NCI-H526 (cell line): ENCODE measurements around the gene SOX15.
A peak's percentile ranks its signal among the peaks of the same experiment; 100 is the strongest.
"Not testable (repeated sequence)": the region's sequence is repeated elsewhere in the genome, so short reads cannot be mapped to it uniquely, and the experiment has no call there.

Experiments
- DNase-seq, 2 experiments: peaks; one replicate each; lab custom pipeline; 2025; lab: John Stamatoyannopoulos, UW

The SOX15 gene

DNA sequence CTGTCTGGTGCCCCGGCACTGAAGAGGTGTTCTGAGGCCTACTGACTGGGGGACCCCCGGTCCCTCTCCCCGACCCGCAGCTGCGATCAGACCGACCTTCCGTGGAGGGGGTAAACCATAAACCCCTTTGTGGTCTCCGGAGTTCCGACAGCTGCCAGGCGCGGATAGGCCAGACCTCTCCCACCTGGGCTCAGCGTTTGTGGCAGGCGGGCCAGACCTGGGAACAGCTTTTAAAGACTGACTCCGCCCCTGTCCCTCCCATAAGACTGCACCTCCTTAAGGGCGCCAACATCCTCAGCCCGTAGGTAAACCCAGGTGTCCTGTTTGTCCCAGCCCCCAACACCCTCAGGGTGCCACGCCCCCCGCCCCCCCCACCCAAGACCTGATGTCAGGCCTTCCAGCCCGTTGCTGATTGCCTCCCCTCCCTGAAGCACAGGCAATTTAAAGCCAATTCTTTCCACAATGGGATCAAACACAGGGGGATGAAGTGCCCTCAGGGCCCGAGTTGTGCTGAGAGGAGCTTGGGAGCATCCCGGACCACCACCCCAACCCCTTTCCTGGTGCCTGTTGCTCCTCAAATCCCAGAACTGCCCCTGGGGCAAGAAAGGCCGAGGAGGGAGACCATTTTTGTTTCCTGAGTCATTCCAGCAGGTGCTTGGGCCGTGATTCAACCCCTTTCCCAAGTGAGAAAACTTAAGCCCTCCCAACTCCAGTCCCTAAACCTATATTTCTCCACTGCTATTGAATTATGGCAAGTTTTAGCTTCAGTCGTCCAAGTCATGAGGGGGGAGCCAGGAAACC lies at the start of gene SOX15:
SOX15 (minus strand) TSS at position 204 of the 801 bp plus-strand sequence. CDS start 418 bp downstream, outside the sequence.
- peak in 1 of 2 experiments; percentile 35 for DNase-seq

DNA sequence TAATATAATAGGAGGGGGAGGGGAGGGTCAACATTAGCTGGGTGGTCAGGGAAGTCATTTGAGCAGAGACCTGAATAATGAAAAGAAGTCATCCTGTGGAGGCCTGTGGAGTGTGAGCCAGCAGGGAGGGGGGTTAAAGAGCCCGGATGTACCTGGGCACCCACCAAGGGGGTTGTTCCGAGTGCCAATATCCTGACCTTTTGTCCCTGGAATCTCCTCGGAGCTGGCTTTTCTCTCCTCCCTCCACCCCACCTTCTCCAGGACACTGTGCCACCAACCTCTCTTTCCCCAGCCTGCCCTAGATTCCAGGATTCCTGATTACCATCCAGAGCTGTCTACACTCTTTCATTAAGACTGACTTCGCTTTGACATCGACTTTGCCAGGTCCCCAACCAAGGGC lies 46.3 kb upstream of the SOX15 start:
- no peak for DNase-seq

DNA sequence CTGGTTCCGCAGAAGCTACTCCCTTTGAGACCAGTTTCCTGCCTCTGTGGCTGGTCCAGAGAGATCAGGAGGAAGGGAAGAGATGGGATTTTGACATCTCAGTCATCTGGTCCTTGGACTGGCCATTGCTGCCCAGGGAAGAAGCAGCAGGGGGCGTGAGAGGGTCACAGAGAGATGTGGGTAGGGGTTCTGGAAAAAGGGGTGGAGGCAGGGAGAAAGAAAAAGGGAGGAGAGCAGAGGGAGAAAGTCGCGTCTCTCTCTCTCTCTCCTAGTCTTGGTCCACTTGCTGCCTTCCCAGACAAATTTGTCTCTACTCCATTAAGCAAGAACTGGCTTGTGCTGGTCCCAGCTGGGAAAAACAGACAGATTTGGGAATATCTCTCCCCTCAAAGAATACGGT lies 44.5 kb upstream of the SOX15 start:
- DNase-seq, result peak in 1 of 2 experiments; percentile 48

DNA sequence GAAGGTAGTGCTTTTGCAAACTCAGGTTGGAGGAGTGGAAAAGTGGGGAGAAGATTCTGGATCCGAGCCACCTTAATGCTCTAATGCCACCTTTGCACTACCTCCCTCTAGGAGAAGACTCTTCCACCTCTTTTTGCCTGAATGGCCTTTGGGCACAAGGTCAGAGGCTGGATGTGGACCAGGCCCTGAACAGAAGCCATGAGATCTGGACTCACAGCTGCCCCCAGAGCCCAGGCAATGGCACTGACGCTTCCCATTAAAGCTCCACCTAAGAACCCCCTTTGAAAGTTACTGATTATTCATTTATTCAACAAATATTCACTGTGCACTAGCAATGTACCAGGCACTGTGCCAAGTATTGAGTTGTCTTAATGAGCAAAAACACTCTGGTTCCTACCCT lies 43.2 kb upstream of the SOX15 start:
- DNase-seq, result no peak

DNA sequence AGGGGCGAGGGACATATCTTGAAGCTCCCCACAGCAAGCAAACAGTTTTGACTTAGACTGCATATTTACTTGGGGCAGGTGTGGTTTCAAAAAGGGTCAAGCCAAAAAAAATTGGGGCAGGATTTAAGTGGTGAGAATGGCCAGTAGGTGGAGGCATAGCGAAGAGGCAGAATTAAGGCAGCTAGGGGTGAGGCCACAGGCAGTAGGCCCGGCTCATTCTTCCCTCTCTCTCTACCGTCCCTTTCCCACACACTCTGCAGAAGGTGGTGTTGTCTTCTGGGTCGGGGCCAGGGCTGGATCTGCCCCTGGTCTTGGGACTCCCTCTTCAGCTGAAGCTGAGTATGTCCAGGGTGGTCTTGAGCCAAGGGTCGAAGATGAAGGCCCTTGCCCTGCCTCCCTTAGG lies 42.6 kb upstream of the SOX15 start:
- peak in 1 of 2 experiments; percentile 20 for DNase-seq

DNA sequence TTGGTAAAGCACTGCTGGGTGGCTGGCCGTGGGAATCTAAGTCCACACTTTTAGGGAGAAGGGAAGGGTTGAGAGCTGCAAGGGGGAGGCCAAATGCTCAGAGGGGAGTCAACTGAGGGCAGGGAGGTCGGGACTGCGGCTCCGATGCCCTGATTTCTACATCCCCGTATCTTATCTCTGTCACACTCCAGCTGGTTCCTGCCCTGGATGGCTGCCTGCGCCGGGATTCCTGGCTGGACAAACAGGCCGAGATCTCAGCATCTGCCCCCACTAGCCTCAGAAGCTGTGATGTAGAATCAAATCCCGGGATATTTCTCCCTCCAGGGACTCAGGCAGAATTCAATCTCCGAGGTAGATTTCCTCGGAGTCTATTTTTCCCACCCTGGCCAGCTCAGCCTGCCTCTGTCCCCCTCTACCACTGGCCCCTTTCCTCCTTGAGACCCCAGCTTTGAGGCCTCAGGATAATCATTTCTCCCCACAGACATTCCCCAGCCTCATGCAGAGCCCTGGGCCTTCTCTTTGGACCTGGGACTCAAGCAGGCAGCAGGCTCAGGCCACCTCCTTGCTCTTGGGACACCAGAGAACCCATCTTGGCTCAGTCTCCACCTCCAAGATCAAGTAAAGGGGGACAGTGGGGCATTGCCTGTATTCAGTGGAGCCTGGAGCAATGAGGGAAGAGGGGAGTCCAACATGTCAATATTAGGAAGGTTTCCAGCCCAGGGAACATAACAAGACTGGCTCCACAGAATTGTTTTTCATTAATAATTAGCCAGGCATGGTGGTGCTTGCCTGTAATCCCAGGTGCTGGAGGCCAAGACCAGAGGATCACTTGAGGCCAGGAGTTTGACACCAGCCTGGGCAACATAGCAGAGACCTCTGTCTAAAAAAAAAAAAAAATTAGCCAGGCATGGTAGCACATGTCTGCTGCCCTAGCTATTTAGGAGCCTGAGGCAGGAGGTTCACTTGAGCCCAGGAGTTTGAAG lies 41.8 kb upstream of the SOX15 start:
- no peak for DNase-seq

DNA sequence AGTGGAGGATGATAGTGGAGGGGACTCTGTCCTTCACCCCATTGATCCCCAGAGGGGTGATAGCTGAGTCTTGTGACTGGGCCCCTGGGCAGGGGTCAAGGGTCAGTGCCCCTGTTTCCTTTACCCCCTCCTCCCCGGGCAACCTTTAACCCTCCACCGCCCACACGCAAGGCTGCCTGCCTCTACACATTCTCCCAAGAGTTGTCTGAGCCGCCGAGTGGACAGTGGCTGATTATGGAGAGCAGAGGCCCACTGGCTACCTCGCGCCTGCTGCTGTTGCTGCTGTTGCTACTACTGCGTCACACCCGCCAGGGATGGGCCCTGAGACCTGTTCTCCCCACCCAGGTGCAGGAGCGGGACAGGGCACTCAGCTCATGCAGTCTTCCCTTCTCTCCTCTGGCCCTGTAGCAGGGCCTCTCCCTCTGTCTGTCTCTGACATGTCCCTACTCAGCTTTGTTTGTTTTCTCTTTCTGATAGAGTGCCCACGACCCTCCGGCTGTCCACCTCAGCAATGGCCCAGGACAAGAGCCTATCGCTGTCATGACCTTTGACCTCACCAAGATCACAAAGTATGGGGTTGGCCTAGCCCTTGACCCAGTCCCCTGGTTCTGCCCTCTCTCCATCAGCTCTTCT lies 40.2 kb upstream of the SOX15 start, which contains the start of gene SHBG:
SHBG (plus strand) TSS at position 197 of the 633 bp plus-strand sequence; CDS start at position 235, 38 bp downstream.
- DNase-seq, result no peak

DNA sequence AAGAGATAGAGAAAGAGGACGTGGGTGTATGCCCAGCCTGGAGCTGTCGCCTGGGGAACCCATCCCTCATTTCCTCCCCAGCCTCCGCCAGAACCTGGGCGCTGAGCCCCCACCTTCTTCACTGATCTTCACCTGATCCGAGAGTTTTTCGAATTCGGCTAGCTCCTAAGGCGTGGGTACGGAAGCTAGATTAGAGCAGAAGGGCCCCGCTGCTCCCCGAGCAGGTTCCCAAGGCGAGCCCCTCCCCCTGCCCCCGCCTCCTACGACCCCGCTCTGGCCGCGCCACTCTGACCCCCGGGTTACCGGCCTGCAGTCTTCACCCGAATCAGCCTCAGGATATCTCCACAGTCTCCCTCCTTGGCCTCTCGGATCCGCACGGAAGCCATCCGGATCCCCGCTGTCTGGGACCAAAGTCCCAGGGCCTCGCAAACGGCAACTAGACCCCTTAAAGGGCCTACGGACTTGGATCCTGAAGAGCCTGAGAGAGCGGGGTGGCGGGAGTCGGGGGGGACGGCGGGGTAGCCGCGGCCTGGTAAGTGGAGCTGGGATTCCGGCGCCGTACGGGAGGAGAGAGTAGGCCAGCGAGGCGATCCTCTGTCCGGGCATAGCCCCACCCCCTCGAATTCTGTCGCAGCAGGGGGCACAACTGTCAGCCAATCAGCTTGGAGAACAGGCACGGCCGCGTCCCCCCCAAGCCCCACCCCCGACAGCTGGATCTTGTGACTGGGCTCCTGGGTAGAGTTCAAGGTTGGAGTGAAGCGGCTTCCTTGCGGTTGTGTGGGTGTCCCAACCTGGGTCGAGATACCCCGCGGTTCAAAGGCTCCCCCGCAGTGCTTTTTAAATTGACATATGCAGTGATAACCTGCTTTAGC lies 37.6 kb upstream of the SOX15 start, which contains the start of gene SAT2:
SAT2 (minus strand) TSS at position 572 of the 872 bp plus-strand sequence; CDS start at position 386, 186 bp downstream.
- peak; percentile 43 to 84 for DNase-seq

DNA sequence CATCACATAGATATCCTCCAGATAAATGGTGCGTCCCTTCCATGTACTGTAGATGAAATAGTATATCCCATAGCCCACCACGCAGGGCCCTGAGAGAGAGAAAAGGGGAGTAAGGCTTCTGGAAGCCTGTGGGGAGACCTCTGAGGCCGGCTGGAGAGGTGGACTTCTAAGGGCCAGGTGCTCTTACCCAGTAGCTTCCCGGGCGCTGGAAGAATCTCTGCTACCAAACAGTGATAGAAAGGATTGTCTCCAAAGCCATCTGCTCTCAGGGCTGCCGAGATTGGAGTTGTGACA lies 37.0 kb upstream of the SOX15 start:
- DNase-seq, result no peak

DNA sequence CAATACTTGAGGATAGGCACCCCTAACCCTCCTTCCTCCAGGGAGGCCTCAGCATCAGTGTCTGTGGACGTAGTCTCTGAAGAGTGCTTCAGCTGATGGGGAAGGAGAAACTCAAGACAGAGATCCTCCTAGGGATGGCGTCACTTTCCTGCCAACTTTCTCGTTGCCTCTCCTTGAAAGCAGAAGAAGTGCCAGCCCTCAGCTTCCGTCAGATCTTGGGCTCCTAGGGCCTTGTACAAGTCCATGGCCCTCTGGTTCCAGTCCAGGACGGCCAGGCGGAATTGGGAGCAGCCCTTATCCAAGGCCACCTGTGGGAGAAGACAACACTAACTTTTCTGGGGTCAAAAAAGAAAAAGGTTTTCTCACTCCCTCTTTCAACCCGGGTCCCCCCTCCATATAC lies 36.4 kb upstream of the SOX15 start:
- DNase-seq, result no peak

DNA sequence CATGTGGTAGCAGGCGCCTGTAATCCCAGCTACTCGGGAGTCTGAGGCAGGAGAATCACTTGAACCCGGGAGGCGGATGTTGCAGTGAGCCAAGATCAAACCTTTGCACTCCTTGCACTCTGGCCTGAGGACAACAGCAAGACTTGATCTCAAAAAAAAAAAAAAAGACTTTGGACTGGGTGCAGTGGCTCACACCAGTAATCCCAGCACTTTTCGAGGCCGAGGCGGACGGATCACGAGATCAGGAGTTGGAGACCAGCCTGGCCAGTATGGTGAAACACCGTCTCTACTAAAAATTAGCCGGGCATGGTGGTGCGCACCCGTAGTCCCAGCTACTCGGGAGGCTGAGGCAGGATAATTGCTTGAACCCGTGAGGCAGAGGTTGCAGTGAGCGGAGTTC lies 35.9 kb upstream of the SOX15 start:
- not testable (repeated sequence) for DNase-seq

DNA sequence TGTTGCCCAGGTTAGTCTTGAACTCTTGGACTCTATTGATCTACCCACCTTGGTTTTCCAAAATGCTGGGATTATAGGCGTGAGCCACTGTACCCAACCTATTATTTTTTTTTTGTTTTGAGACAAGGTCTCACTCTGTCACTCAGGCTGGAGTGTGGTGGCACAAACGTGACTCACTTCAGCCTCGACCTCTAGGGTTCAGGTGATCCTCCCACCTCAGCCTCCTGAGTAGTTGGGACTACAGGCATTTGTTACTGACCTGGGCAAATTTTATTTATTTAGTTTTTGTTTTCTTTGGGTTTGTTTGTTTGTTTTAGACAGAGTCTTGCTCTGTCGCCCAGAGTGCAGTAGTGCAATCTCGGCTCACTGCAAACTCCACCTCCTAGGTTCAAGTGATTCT lies 33.8 kb upstream of the SOX15 start:
- DNase-seq, result no peak

DNA sequence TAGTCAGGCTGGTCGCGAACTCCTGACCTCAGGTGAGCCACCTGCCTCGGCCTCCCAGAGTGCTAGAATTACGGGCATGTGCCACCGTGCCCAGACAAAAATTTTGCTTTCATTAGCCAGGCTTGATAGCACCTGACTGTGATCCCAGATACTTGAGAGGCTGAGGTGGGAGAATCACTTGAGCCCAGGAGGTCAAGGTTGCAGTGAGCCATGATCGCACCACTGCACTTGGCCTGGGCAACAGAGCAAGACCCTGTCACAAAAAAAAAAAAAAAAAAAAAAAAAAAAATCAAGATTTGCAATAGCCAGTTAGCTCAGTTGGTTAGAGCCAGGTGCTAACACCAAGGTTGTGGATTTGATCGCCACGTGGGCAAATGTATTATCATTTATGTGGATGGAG lies 30.9 kb upstream of the SOX15 start:
- DNase-seq, result no peak

DNA sequence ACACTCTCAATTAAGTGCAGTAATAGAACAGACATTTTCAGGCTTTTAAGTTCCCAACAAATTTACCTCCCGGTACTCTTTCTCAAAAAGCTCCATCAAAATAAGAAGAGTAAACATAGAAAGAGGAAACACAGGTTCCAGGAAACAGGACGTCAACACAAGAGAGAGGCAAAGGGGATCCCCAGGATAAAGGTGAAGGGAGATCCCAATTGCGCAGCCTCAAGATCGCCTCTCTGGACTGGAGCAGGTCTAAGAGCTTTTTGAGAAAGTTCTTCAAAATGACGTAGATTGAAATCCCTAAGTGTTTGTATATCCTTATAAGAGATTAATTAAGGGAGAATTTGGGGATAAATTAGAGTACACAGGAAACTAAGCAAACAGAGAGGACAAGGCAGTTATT lies 28.7 kb upstream of the SOX15 start:
- DNase-seq, result no peak

DNA sequence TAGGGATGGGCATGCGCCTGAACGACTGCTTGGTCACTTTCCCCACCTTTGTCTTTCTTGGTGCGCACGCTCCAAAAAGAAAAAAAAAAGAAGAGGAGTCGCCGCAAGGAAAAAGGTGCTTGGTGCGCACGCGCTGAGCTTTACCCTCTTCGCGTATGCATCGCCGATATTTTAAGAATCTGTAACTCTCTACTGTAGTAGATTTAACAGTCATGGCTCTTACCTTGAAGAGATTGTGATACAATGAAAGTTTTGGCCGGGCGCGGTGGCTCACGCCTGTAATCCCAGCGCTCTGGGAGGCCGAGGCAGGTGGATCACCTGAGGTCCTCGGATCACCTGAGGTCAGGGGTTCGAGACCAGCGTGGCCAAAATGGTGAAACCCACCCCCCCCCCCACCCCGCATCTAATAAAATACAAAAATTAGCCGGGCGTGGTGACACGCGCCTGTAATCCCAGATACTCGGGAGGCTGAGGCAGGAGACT lies 25.4 kb upstream of the SOX15 start:
- DNase-seq, result no peak

DNA sequence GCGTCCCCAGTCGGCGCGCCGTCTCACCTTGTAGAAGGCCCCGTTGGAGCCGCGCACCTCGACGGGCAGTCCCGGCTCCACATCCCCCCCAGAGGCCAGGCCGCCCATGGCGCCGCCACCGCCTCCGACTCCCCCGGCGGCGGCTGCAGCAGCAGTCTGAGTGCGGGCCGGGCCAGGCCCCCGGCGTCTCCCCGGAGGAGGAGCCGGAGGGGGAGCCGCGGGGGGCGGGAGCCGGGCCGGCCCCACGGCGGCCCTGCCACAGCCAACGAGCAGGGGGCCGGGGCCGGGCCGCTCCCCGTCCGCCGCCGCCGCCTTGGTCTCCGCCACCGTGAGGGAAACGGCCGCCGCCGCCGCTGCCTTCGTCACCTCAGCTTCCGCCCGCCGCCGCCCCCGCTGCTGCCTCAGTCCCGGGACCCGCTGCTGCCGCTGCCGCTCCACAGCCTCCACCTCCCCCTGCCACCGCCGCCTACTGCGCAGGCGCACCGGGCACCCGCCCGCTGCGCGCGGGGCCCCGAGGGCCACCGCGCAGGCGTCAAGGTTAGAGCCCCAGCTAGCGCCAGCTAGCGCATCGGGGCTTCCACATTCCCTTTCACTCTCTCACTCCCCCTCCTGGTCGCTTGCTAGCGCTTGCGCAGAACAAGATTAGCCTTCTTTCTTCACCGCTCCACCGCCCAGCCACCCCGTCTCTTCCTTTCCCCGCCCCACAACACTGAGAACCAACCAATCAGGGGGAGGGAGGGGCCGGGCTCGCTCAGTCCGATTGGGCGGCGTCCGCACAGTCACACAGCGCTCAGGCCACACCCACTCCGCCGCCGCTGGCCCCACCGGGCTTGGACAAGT lies 24.8 kb upstream of the SOX15 start, which contains the start of gene FXR2:
FXR2 (minus strand) TSS at position 473 of the 840 bp plus-strand sequence; CDS start at position 108, 365 bp downstream.
- DNase-seq, result peak; percentile 98

DNA sequence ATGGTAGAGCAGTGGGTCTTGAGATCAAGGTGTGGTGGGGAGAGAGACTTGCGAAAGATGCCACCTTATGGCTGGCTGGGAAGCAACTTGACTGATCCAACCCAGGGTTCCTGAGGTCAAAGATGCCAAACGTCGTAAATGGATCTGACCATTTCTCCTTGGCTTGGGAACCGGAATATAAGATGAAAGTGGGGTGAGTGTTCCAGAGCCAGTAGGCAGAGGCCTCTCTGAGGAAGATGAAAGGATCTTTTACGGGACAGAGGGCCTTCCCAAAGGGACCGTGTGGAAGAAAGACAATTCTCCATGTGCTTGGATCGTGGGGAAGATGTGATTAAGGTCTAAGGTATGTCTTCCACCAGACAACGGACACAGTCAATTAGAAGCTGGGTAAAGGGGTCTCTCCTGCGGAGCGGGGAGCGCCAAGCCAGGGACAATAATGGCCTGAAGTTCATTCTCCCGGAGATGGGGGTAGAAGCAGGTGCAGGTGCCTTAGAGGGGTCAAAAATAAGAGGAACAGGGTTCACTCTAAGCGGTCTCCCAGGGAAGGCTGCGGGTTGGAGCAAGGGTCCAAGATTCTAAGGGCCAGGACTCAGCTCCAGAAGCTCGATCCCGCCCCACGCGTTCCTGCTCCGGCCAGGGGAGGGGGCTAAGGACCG lies 24.0 kb upstream of the SOX15 start:
- no peak for DNase-seq

DNA sequence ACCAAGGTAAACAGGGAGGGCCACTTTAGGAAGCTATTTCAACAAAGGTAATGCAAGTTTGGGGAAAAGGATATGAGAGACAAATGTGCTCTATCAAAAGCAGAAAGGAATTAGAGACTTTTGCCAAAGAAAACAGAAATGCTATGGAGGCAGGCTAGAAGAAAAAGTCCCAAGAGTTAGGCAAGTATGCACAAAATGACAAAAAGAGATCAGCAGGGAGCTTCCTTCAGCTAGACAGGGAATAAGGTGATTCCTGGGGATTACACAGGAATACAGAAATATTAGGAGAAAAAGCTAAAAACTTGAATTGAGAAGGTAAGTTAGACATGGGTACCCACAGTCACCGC lies 22.4 kb upstream of the SOX15 start:
- no peak for DNase-seq

DNA sequence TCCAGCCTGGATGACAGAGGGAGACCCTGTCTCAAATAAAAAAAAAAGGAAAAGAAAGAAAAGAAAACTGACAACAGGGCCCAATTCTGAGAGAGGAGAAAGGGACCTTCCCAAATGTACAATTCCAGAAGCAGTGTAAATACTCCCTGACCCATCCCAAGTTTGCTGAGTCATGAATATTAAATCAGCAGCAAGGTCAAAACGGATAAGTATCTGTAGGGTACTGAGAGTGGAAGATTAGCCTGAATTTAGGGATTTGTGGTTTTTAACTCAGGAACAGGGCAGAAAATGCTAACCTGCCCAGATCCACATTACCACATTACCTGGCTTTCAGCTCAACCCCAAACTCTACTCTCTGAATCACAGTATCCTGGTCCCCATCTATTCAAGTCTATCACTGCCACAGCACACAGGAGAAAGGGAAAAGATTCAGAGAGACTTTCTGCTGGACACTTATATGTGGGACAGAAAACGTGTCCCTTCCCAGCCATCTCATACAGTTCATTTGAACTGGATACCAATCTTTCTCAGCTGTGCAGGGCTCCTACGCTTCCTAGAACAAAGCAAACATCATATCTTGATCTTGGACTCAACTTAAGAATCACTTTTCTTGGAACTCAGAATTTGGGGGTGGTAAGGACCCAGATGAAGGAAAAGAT lies 21.9 kb upstream of the SOX15 start:
- DNase-seq, result no peak
